Endometrial microvascular endothelial cells (primary cell): ENCODE results near the gene NATD1. TPM values are rescaled to one million over a fixed set of nuclear protein-coding genes. Genes with fewer than 3 reads are reported as not detected.
"Not testable (repeated sequence)": the region's sequence is repeated elsewhere in the genome, so short reads cannot be mapped to it uniquely, and the experiment has no call there.

Experiments used
- in situ Hi-C: cut with HindIII; loops from 2 replicates; pipeline ENCODE4 v1.10.0; 2017; ENCODE audit warnings: low sequenced_read_pairs, low pct_unique_long_range_greater_than_20kb; ENCODE audit errors: inconsistent ontology term
- total RNA-seq: library from RNA; depleted of rRNA; stranded (reverse); fragments of >200 nt; gene quantifications from one replicate; pipeline ENCODE4 v1.2.3, GENCODE V29; 2015; ENCODE audit errors: inconsistent ontology term

Gene NATD1
- total RNA-seq, 1 donor from 2014 or later: 3.0 TPM

- in situ Hi-C loops: no loop called here
These were observed 50.7 kb downstream of the NATD1 start for GRCh38 chr17:21202512-21202911.

- in situ Hi-C loops: no loop called here
These were observed 51.3 kb downstream of the NATD1 start for GRCh38 chr17:21201874-21202273.

GRCh38 chr17:21201298-21201595 lies 52.0 kb downstream of the NATD1 start:
- in situ Hi-C loops: no loop called here

GRCh38 chr17:21200590-21201297 lies 52.5 kb downstream of the NATD1 start:
- in situ Hi-C loops: no loop called here

GRCh38 chr17:21199856-21200255 lies 53.4 kb downstream of the NATD1 start:
- in situ Hi-C loops: no loop called here

GRCh38 chr17:21199311-21199710 lies 53.9 kb downstream of the NATD1 start:
- in situ Hi-C loops: no loop called here

GRCh38 chr17:21198411-21198810 lies 54.8 kb downstream of the NATD1 start:
- in situ Hi-C loops: no loop called here

- in situ Hi-C loops: no loop called here
These were observed 57.1 kb downstream of the NATD1 start for GRCh38 chr17:21196126-21196525.

GRCh38 chr17:21194703-21195102 lies 58.5 kb downstream of the NATD1 start:
- in situ Hi-C loops: no loop called here

- in situ Hi-C loops: no loop called here
These were observed 59.0 kb downstream of the NATD1 start for GRCh38 chr17:21194226-21194625.

GRCh38 chr17:21193031-21193430 lies 60.2 kb downstream of the NATD1 start:
- in situ Hi-C loops: no loop called here

GRCh38 chr17:21192414-21192813 lies 60.8 kb downstream of the NATD1 start:
- in situ Hi-C loops: not testable (repeated sequence)

- in situ Hi-C loops: no loop called here
These were observed 61.5 kb downstream of the NATD1 start for GRCh38 chr17:21191698-21192097.

GRCh38 chr17:21190078-21190477 lies 63.1 kb downstream of the NATD1 start:
- in situ Hi-C loops: no loop called here

- in situ Hi-C loops: no loop called here
These were observed 63.8 kb downstream of the NATD1 start for GRCh38 chr17:21189361-21189760.

Other genes starting within 250 kb of the NATD1 start
- 183 TPM for gene USP22, start 210.4 kb downstream of the NATD1 start, total RNA-seq
- 33.5 TPM for gene DHRS7B, start 126.4 kb downstream of the NATD1 start, total RNA-seq
- gene TMEM11, start 39.2 kb downstream of the NATD1 start, total RNA-seq: 39.6 TPM
- gene MAP2K3, start 31.3 kb upstream of the NATD1 start, total RNA-seq: 32.3 TPM
- 0.46 TPM for gene KCNJ12, start 122.9 kb upstream of the NATD1 start, total RNA-seq